ENCODE results near the gene ZMIZ1.

DNA sequence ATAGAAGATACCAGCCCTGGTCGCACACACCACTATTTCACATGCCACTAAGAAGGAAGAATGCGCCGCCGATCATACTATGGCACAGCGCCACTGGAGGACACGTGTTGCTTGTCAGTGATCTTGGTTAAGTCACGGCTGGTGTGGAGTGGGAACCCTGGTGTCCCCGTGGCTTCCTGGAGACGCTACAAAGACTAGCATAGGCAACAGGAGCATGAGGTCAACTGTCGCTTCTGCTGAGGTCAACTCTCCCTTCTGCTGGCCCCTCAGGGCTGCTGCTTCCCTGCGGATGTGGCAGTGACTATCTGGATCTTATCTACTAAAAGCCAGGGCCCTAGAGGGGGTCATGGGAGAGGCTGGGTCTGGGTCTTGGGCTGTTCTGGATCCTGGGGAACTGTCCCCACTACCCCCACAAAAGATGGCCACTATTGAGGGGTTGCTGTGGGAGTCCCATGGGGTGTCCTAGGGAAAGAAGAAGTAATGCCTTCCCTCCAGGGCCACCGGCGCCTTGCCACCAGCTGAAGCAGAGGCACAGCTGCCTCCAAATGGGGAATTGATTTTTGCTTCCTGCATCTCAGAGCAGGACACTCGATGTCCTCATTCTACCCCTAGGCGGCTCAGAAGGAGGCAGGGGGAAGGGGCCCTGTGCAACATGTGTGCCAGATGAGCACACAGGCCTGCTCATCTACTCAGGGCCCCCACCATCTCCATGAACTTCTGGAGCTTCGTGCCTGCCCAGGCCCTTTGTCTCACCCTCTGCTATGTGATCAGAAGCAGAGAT, 201.9 kb downstream of the ZMIZ1 start:
- TF ChIP-seq, protein P1, sequence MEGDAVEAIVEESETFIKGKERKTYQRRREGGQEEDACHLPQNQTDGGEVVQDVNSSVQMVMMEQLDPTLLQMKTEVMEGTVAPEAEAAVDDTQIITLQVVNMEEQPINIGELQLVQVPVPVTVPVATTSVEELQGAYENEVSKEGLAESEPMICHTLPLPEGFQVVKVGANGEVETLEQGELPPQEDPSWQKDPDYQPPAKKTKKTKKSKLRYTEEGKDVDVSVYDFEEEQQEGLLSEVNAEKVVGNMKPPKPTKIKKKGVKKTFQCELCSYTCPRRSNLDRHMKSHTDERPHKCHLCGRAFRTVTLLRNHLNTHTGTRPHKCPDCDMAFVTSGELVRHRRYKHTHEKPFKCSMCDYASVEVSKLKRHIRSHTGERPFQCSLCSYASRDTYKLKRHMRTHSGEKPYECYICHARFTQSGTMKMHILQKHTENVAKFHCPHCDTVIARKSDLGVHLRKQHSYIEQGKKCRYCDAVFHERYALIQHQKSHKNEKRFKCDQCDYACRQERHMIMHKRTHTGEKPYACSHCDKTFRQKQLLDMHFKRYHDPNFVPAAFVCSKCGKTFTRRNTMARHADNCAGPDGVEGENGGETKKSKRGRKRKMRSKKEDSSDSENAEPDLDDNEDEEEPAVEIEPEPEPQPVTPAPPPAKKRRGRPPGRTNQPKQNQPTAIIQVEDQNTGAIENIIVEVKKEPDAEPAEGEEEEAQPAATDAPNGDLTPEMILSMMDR (IDR thresholded peaks at IDR 0.05; ENCODE audit: low read depth, low read length), result peak; percentile 6
- no peak for TF ChIP-seq POLR2A (IDR thresholded peaks at IDR 0.05; ENCODE audit: extremely low read depth, insufficient read length)

Measured in NB4 (cell line).